Stimulated activated naive CD8-positive, alpha-beta T cell treated with anti-CD3 and anti-CD28 coated beads, Interleukin-15, Interleukin-2, amounts not matched to agents 100 ng/mL and 50 ng/mL, for 24 hours (primary cell): Measurements from ENCODE around the gene GPR132.

Source experiments
- H3K27ac Mint-ChIP-seq: one replicate; pipeline ENCODE4 v1.8.0; 2021; ENCODE audit warnings: mild to moderate bottlenecking, mixed read lengths
- H3K27me3 Mint-ChIP-seq: one replicate; pipeline ENCODE4 v1.8.0; 2021; ENCODE audit warnings: mixed read lengths
- H3K36me3 Mint-ChIP-seq: one replicate; pipeline ENCODE4 v1.8.0; 2021; ENCODE audit warnings: low read depth, mixed read lengths
- H3K4me1 Mint-ChIP-seq: one replicate; pipeline ENCODE4 v1.8.0; 2021; ENCODE audit warnings: low read depth, mixed read lengths
- H3K4me3 Mint-ChIP-seq: one replicate; pipeline ENCODE4 v1.8.0; 2021; ENCODE audit warnings: mild to moderate bottlenecking, mixed read lengths
- H3K9me3 Mint-ChIP-seq: one replicate; pipeline ENCODE4 v1.8.0; 2021; ENCODE audit warnings: mixed read lengths

The GPR132 gene

GRCh38 chr14:105006831-105007592 lies 58.2 kb downstream of the GPR132 start:
- no peaks in the 10 kb centered on the region for H3K27me3 Mint-ChIP-seq
- H3K9me3 Mint-ChIP-seq = no peaks in the 10 kb centered on the region
- peaks cover 34% of the 10 kb centered on the region for H3K36me3 Mint-ChIP-seq
- no peak overlapping the region for H3K4me3 Mint-ChIP-seq
- H3K27ac Mint-ChIP-seq = no peak overlapping the region
- H3K4me1 Mint-ChIP-seq = peaks cover 6% of the 10 kb centered on the region

- Mint-ChIP-seq H3K9me3 (no peaks in the 10 kb centered on the region), H3K27ac (no peak overlapping the region), H3K27me3 (no peaks in the 10 kb centered on the region), H3K36me3 (peaks cover 26% of the 10 kb centered on the region), H3K4me3 (no peak overlapping the region), H3K4me1 (peaks cover 4% of the 10 kb centered on the region)
Observed at GRCh38 chr14:105005929-105006830, 59.0 kb downstream of the GPR132 start.

GRCh38 chr14:105005329-105005928 lies 59.8 kb downstream of the GPR132 start:
- Mint-ChIP-seq H3K27me3 (no peaks in the 10 kb centered on the region), H3K27ac (no peak overlapping the region), H3K36me3 (peaks cover 21% of the 10 kb centered on the region), H3K4me3 (no peak overlapping the region), H3K9me3 (no peaks in the 10 kb centered on the region), H3K4me1 (peaks cover 4% of the 10 kb centered on the region)
